ENCODE measurements around the gene RNFT2.

DNA sequence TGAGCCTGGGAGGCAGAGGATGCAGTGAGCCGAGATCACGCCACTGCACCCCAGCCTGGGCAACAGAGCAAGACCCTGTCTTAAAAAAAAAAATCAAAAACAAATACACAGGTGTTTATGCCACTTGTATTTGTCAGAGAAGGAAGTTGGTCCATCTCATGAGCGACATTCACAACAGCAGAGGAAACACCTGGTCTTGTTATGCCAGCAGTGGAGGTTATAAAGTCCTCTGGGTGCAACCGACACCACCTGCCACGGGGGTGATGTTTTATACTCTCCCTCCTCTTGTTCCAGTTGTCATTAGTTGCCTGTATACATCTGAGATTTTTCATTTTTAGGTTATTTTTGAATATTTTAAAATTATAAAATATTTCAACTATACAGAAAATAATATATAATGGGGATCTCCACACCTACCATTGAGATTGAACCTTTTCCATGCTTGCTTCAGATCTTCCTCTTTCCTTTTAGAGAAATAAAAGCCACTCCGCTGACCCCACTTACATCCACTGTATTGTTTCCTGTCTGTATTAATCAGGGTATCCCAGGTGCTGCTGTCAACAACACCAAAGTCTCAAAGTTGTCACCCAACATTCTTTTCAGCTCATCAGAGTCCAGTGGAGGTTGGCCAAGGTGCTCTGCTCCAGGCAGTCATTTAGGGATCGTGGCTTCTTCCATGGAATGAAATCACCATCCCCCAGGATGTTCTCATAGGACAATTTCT, 65.1 kb downstream of the RNFT2 start:
- TF ChIP-seq, protein P1, sequence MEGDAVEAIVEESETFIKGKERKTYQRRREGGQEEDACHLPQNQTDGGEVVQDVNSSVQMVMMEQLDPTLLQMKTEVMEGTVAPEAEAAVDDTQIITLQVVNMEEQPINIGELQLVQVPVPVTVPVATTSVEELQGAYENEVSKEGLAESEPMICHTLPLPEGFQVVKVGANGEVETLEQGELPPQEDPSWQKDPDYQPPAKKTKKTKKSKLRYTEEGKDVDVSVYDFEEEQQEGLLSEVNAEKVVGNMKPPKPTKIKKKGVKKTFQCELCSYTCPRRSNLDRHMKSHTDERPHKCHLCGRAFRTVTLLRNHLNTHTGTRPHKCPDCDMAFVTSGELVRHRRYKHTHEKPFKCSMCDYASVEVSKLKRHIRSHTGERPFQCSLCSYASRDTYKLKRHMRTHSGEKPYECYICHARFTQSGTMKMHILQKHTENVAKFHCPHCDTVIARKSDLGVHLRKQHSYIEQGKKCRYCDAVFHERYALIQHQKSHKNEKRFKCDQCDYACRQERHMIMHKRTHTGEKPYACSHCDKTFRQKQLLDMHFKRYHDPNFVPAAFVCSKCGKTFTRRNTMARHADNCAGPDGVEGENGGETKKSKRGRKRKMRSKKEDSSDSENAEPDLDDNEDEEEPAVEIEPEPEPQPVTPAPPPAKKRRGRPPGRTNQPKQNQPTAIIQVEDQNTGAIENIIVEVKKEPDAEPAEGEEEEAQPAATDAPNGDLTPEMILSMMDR (IDR thresholded peaks at IDR 0.05), result no peak
- no peak for TF ChIP-seq POLR2A (IDR thresholded peaks at IDR 0.05)

All from lower leg skin (tissue), 3 donors.